22Rv1 (cell line): Measurements from ENCODE around the gene RMC1.

Source experiments
- ZFX ChIP-seq: fragments of 450-650 bp; IDR thresholded peaks from 2 replicates; pipeline ENCODE4 v1.6.1; 2017; ENCODE audit warnings: antibody characterized with exemption, borderline replicate concordance
- TF ChIP-seq, protein P1 (sequence below): fragments of 450-650 bp; IDR thresholded peaks from 2 replicates; pipeline ENCODE4 v1.5.1; 2017; ENCODE audit warnings: mild to moderate bottlenecking

- TF ChIP-seq, protein P1, sequence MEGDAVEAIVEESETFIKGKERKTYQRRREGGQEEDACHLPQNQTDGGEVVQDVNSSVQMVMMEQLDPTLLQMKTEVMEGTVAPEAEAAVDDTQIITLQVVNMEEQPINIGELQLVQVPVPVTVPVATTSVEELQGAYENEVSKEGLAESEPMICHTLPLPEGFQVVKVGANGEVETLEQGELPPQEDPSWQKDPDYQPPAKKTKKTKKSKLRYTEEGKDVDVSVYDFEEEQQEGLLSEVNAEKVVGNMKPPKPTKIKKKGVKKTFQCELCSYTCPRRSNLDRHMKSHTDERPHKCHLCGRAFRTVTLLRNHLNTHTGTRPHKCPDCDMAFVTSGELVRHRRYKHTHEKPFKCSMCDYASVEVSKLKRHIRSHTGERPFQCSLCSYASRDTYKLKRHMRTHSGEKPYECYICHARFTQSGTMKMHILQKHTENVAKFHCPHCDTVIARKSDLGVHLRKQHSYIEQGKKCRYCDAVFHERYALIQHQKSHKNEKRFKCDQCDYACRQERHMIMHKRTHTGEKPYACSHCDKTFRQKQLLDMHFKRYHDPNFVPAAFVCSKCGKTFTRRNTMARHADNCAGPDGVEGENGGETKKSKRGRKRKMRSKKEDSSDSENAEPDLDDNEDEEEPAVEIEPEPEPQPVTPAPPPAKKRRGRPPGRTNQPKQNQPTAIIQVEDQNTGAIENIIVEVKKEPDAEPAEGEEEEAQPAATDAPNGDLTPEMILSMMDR: no peak
- no peak for TF ChIP-seq ZFX
These were observed 9.7 kb upstream of the RMC1 start for GRCh38 chr18:23493654-23494053.
